ENCODE measurements around the gene SLC8A1.

SLC8A1 gene

DNA sequence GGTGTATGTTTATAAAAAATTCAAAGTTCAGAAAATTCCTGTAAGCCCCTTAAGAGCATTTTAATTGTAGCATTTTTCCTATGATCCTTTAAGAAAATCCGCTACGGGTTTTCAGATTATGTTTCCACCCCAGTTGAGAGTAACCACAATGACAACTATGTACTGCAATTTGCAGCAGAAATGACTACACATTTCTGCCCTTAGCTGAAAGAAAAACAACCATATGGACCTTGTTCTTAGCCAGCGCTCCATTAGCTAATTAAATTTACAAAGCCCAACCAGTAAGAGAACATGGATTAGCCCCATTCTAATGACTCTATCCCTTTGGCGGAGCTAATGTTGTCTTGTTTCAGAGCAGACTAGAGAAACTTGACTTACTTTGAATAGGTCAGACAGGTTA lies 247.6 kb downstream of the SLC8A1 start:
- no peaks in the 10 kb centered on the region for H3K36me3 ChIP-seq (ENCODE audit: control insufficient read depth, insufficient read depth, low read length)
- no peak overlapping the region for H3K27ac ChIP-seq (ENCODE audit: insufficient read depth, low read length, poor library complexity, severe bottlenecking)
- no peak overlapping the region for H3K4me3 ChIP-seq (ENCODE audit: insufficient read depth, low read depth, low read length, poor library complexity, severe bottlenecking)
- H3K27me3 ChIP-seq (replicated peaks; ENCODE audit: control insufficient read depth, insufficient read depth, low read length, poor library complexity, severe bottlenecking): no peaks in the 10 kb centered on the region
- H3K4me1 ChIP-seq (ENCODE audit: control insufficient read depth, insufficient read depth, low read length, poor library complexity, severe bottlenecking): no peaks in the 10 kb centered on the region
- H3K9me3 ChIP-seq (ENCODE audit: control insufficient read depth, low read length): no peaks in the 10 kb centered on the region
- no peak for DNase-seq

DNA sequence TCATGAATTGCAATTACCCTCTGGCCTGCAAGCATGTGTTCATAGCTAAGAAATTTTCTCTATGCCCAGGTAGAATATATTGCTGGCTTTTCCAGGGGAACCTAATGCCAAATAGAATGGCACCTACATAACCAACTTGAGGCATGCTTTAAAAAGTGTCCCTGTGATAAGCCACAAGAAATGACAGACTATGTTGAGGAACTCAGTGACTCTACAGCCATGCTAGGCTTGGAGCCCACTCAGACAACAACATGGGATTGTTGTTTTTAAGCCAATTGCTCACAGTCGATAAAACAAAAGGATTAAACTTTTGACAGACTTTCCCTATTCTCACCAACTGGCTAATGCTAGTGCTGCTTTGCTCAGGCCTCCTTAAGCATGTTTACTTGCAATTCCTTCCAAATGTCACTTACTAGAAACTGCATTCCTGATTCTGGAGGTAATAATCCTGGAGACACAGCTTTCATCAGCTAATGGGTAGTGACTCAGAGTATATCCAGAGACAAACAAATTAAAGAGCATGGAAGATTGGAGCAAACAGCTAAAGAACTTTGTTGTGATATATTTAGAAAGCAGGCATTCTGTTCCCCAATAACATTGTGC lies 249.0 kb downstream of the SLC8A1 start:
- DNase-seq: no peak
- H3K27me3 ChIP-seq (replicated peaks; ENCODE audit: control insufficient read depth, insufficient read depth, low read length, poor library complexity, severe bottlenecking): no peaks in the 10 kb centered on the region
- H3K4me3 ChIP-seq (ENCODE audit: insufficient read depth, low read depth, low read length, poor library complexity, severe bottlenecking): no peak overlapping the region
- no peaks in the 10 kb centered on the region for H3K36me3 ChIP-seq (ENCODE audit: control insufficient read depth, insufficient read depth, low read length)
- no peaks in the 10 kb centered on the region for H3K9me3 ChIP-seq (ENCODE audit: control insufficient read depth, low read length)
- no peaks in the 10 kb centered on the region for H3K4me1 ChIP-seq (ENCODE audit: control insufficient read depth, insufficient read depth, low read length, poor library complexity, severe bottlenecking)
- no peak overlapping the region for H3K27ac ChIP-seq (ENCODE audit: insufficient read depth, low read length, poor library complexity, severe bottlenecking)

DNA sequence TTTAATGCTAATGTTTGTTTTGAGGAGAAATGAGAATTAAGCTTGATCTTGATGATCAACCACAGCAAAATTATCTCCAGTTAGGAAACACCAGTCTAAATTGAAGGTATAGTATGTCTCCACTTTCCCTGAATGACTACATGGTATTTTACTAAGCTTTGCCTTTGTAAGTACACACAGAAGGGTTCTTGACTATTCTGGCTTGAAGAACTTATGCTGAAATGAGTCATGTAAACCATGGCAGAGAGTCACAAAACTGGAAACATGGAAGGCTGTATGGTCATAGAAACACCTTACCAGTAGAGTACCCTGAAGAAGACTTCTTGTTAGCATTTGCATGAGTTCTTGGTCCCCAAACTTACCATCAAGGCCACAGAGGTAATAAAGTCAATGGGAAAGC lies 250.5 kb downstream of the SLC8A1 start:
- no peak for DNase-seq
- Histone ChIP-seq H3K36me3 (ENCODE audit: control insufficient read depth, insufficient read depth, low read length) (no peaks in the 10 kb centered on the region), H3K9me3 (ENCODE audit: control insufficient read depth, low read length) (no peaks in the 10 kb centered on the region), H3K27me3 (replicated peaks; ENCODE audit: control insufficient read depth, insufficient read depth, low read length, poor library complexity, severe bottlenecking) (no peaks in the 10 kb centered on the region), H3K4me1 (ENCODE audit: control insufficient read depth, insufficient read depth, low read length, poor library complexity, severe bottlenecking) (no peaks in the 10 kb centered on the region), H3K27ac (ENCODE audit: insufficient read depth, low read length, poor library complexity, severe bottlenecking) (no peak overlapping the region), H3K4me3 (ENCODE audit: insufficient read depth, low read depth, low read length, poor library complexity, severe bottlenecking) (no peak overlapping the region)

DNA sequence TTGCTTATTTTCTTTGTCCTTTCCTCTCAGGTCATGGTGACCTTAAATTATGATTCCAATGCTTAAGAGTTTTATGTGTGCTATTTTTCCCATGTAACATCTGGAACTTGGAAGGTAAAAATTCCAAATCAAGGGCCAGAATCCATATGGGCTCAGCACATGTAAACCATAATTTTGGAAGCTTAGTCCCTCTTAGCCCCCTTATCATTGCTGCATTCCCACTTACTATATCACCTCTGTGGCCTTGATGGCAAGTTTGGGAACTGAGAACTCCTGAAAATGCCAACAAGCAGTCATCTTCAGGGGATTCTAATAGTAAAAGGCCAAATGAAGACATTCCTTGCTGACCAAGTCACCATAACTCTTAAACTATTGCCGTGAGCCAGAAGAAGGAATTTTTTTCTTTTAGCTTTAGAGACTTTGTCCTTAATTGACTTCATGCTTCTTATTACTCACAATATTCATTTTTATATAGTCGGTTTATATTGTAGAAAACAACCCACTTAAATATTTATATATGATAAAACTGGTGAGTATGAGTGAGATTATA lies 251.4 kb downstream of the SLC8A1 start:
- Histone ChIP-seq H3K27me3 (replicated peaks; ENCODE audit: control insufficient read depth, insufficient read depth, low read length, poor library complexity, severe bottlenecking) (no peaks in the 10 kb centered on the region), H3K4me3 (ENCODE audit: insufficient read depth, low read depth, low read length, poor library complexity, severe bottlenecking) (no peak overlapping the region), H3K36me3 (ENCODE audit: control insufficient read depth, insufficient read depth, low read length) (no peaks in the 10 kb centered on the region), H3K4me1 (ENCODE audit: control insufficient read depth, insufficient read depth, low read length, poor library complexity, severe bottlenecking) (no peaks in the 10 kb centered on the region), H3K9me3 (ENCODE audit: control insufficient read depth, low read length) (no peaks in the 10 kb centered on the region), H3K27ac (ENCODE audit: insufficient read depth, low read length, poor library complexity, severe bottlenecking) (no peak overlapping the region)
- no peak for DNase-seq

DNA sequence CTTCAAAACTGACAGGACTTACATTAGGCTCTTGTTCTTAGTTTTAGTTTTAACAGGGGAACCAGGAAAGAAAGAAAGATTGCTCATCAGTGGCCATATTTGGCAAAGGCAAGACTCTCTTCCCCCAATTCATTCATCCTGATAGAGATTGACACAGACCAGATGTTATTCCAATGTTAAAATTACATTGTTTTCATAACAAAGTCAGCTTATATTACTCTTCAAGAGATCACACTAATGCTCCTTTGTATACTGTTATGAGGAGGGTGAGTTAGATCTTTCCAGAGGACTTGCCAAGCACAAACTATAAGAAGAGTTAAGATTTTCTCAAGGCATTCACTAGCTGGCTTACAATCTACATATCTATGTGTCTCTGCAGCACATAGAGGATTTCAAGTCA lies 252.1 kb downstream of the SLC8A1 start:
- Histone ChIP-seq H3K4me3 (ENCODE audit: insufficient read depth, low read depth, low read length, poor library complexity, severe bottlenecking) (no peak overlapping the region), H3K4me1 (ENCODE audit: control insufficient read depth, insufficient read depth, low read length, poor library complexity, severe bottlenecking) (no peaks in the 10 kb centered on the region), H3K9me3 (ENCODE audit: control insufficient read depth, low read length) (no peaks in the 10 kb centered on the region), H3K36me3 (ENCODE audit: control insufficient read depth, insufficient read depth, low read length) (no peaks in the 10 kb centered on the region), H3K27me3 (replicated peaks; ENCODE audit: control insufficient read depth, insufficient read depth, low read length, poor library complexity, severe bottlenecking) (no peaks in the 10 kb centered on the region), H3K27ac (ENCODE audit: insufficient read depth, low read length, poor library complexity, severe bottlenecking) (no peak overlapping the region)
- no peak for DNase-seq

DNA sequence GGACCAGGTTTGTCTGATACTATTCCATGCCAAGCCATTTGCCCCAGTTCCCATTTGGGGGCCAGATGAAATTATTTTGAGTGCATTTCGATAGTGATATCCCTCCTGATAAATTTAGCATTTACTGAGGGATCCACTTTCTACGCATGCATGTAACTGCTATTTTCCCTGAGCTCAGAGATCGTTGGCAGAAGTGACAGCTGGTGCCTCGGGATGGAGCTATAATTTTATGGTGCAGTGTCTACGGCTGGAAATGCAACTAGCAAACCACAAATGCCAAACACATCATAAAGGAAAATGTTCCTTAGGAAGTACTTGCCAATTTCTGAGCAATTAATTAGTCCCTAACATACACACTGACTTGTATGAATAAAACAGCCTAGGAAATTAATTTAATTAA lies 254.8 kb downstream of the SLC8A1 start:
- no peaks in the 10 kb centered on the region for H3K9me3 ChIP-seq (ENCODE audit: control insufficient read depth, low read length)
- H3K27ac ChIP-seq (ENCODE audit: insufficient read depth, low read length, poor library complexity, severe bottlenecking): no peak overlapping the region
- H3K4me3 ChIP-seq (ENCODE audit: insufficient read depth, low read depth, low read length, poor library complexity, severe bottlenecking): no peak overlapping the region
- H3K36me3 ChIP-seq (ENCODE audit: control insufficient read depth, insufficient read depth, low read length): no peaks in the 10 kb centered on the region
- no peaks in the 10 kb centered on the region for H3K4me1 ChIP-seq (ENCODE audit: control insufficient read depth, insufficient read depth, low read length, poor library complexity, severe bottlenecking)
- DNase-seq: no peak
- no peaks in the 10 kb centered on the region for H3K27me3 ChIP-seq (replicated peaks; ENCODE audit: control insufficient read depth, insufficient read depth, low read length, poor library complexity, severe bottlenecking)

DNA sequence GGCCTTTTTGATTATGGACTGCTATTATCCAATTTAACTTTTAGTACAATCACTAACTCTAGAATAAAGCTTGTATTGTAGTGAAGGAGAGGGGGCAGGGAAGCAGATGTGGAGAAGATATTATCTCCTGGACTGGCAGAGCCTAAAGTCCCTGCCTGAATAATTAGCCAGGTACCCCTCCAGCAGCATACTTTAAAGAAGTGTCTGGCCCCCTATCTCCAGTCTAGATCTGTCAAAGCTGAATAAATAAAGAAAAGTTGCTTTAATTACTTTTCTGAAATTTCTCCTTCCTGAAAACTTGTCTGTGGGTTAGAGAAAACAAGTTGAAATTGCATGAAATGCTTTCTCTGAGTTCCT lies 258.2 kb downstream of the SLC8A1 start:
- no peaks in the 10 kb centered on the region for H3K36me3 ChIP-seq (ENCODE audit: control insufficient read depth, insufficient read depth, low read length)
- H3K9me3 ChIP-seq (ENCODE audit: control insufficient read depth, low read length): no peaks in the 10 kb centered on the region
- H3K27ac ChIP-seq (ENCODE audit: insufficient read depth, low read length, poor library complexity, severe bottlenecking): no peak overlapping the region
- H3K27me3 ChIP-seq (replicated peaks; ENCODE audit: control insufficient read depth, insufficient read depth, low read length, poor library complexity, severe bottlenecking): no peaks in the 10 kb centered on the region
- H3K4me3 ChIP-seq (ENCODE audit: insufficient read depth, low read depth, low read length, poor library complexity, severe bottlenecking): no peak overlapping the region
- no peaks in the 10 kb centered on the region for H3K4me1 ChIP-seq (ENCODE audit: control insufficient read depth, insufficient read depth, low read length, poor library complexity, severe bottlenecking)
- no peak for DNase-seq

DNA sequence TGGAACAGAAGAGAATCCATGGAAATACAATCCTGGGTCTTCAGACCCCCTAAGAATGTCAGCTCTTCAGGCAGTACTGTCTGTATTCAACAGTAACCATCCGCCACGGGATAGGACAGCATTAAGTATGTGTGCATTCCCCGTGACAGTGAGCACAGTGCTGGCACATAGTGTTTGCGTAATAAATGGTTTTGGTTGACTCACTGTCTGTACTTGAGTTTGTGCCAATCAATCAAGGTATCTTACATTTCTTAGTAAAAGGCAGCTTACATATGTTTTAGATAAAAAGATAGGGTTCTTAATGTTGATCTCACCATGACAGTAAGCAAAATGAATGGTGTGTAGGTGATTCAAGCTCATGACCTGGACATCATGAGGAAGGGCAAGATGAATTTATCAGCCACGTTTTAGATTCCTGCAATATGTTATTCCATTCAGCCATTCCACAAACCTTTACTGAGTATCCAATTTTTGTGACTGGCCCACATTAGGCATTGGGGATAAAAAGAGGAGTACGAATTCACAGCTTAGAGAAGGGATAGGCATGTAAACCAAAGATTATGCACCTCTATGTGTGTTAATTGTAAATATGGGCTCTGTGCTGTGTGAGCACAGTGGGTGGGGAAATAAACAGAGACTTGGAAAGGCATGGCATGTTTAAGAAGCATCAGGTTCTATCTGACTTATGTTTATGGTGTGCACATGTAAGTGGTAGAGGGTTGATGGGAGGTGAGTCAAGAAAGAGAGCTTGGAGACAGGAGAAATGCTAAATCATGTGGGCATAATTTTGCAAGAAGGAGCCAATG lies 258.8 kb downstream of the SLC8A1 start:
- Histone ChIP-seq H3K9me3 (ENCODE audit: control insufficient read depth, low read length) (no peaks in the 10 kb centered on the region), H3K36me3 (ENCODE audit: control insufficient read depth, insufficient read depth, low read length) (no peaks in the 10 kb centered on the region), H3K27me3 (replicated peaks; ENCODE audit: control insufficient read depth, insufficient read depth, low read length, poor library complexity, severe bottlenecking) (no peaks in the 10 kb centered on the region), H3K4me1 (ENCODE audit: control insufficient read depth, insufficient read depth, low read length, poor library complexity, severe bottlenecking) (no peaks in the 10 kb centered on the region), H3K27ac (ENCODE audit: insufficient read depth, low read length, poor library complexity, severe bottlenecking) (no peak overlapping the region), H3K4me3 (ENCODE audit: insufficient read depth, low read depth, low read length, poor library complexity, severe bottlenecking) (no peak overlapping the region)
- DNase-seq: no peak

DNA sequence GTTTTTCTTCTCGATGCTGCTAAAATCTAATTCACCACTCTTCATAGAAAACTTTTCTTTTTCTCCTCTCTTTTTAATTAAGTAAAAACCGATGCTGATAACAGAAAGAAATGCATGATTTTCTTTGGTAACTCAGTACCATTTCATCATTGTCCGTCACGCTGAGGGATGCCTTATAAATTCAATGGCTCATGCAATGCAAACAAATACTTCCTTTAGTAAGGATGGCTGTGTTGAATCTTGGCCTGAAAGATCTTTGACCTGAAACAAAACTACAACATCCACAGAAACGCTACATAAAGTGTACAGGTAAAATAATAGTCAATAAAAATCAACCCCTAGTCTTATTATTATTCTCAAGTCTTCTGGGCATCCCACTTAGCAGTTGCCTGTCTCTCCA lies 261.4 kb downstream of the SLC8A1 start:
- no peak overlapping the region for H3K27ac ChIP-seq (ENCODE audit: insufficient read depth, low read length, poor library complexity, severe bottlenecking)
- no peak overlapping the region for H3K4me3 ChIP-seq (ENCODE audit: insufficient read depth, low read depth, low read length, poor library complexity, severe bottlenecking)
- no peaks in the 10 kb centered on the region for H3K27me3 ChIP-seq (replicated peaks; ENCODE audit: control insufficient read depth, insufficient read depth, low read length, poor library complexity, severe bottlenecking)
- H3K36me3 ChIP-seq (ENCODE audit: control insufficient read depth, insufficient read depth, low read length): no peaks in the 10 kb centered on the region
- no peaks in the 10 kb centered on the region for H3K9me3 ChIP-seq (ENCODE audit: control insufficient read depth, low read length)
- no peaks in the 10 kb centered on the region for H3K4me1 ChIP-seq (ENCODE audit: control insufficient read depth, insufficient read depth, low read length, poor library complexity, severe bottlenecking)
- no peak for DNase-seq

DNA sequence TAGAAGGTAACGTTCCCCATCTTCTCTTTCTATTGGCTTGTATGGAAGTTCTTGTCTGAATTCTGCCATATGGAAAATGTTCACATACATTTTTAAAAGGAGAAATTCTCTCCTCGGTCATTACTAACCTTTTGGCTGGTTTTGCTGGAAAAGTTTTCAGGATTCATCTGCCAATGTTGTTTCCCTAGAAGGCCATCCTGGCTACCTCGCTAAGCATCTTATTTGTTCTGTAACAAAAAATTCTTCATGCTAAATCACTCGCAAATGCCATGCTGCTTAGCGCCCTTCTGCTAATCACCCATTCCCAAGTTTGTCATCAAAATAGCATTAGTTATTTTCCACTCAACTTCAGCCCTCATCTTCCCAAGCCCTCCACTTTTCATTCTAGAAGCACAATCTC lies 262.0 kb downstream of the SLC8A1 start:
- Histone ChIP-seq H3K27ac (ENCODE audit: insufficient read depth, low read length, poor library complexity, severe bottlenecking) (no peak overlapping the region), H3K27me3 (replicated peaks; ENCODE audit: control insufficient read depth, insufficient read depth, low read length, poor library complexity, severe bottlenecking) (no peaks in the 10 kb centered on the region), H3K4me1 (ENCODE audit: control insufficient read depth, insufficient read depth, low read length, poor library complexity, severe bottlenecking) (no peaks in the 10 kb centered on the region), H3K4me3 (ENCODE audit: insufficient read depth, low read depth, low read length, poor library complexity, severe bottlenecking) (no peak overlapping the region), H3K9me3 (ENCODE audit: control insufficient read depth, low read length) (no peaks in the 10 kb centered on the region), H3K36me3 (ENCODE audit: control insufficient read depth, insufficient read depth, low read length) (no peaks in the 10 kb centered on the region)
- no peak for DNase-seq
